Smooth muscle cell of the umbilical artery (primary cell): Measurements from ENCODE around the gene ZNF598. TPM values are rescaled to one million over a fixed set of nuclear protein-coding genes. Genes with fewer than 3 reads are reported as not detected.

Experiments used
- total RNA-seq: library from RNA; depleted of rRNA; stranded (reverse); fragments of >200 nt; gene quantifications from 2 replicates; pipeline ENCODE4 v1.2.3, GENCODE V29; 2014

Gene ZNF598
- total RNA-seq = 13.1 and 29.6 TPM in 2 replicates

DNA sequence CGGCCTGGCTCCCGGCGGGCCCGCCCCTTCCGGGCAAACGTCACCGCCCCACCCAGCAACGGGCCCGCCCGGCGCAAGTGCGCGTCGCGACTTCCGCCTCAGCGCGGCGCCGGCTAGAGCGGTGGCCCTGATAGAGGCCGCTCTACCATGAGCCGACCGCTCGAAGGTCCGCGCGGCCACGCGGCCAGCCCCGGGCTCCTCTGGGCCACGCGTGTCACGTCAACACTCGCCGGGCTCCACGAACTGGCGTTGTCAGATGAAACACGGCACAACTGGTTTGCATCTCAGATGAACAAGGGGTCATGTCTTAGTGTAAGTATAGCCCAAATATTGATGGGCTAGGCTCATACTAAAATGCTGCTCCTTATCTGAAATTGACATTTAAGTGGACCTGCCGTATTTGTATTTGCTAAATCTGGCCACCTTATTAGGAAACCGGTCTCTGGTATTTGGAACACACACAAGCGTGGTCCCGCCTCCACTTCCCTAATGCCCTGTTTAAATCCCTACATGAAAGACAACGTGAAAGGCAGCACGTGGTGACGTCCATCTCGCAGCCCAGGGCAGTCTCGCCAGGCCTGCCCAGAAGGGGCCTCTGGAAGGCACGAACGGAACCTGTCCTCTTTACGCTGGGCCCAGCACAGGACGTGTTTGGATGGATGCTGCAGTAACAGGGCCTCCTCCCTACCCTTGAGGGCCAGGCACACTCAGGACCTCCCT lies at the start of gene ZNF598:
Gene ZNF598, minus strand, starts transcription at position 31 of the 720 bp plus-strand sequence.

DNA sequence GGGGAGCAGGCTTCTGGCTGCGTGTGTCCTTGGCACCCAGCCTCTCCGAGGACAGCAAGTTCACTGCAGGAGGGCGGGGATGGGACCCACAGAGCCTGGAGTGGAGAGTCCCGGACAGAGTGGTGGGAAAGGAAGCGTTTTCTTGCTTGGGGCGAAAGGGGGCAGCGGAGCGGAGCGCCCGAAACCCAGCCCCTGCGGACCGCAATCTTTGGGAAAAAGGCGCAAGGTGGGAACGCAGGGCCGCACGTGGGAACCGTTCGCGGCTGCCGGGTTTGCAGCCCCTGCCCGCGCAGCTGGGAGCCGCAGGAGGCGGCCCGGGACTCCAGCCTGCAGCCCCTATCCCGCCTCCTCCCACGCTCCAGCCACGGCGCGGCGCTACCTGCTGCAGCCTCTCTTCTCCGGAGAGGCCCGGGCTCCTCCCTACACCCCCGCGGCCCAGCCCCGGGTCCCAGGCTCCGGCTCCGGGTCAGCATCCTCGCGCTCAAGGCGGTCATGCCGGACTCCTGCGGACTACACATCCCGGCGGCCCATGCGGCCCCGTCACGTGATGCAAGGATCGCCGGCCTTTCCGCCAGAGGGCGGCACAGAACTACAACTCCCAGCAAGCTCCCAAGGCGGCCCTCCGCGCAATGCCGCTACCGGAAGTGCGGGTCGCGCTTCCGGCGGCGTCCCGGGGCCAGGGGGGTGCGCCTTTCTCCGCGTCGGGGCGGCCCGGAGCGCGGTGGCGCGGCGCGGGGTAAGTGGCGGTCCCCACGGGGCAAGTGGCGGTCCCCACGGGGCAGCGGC lies 37.9 kb upstream of the ZNF598 start, which contains the start of the genes NTHL1 and TSC2:
Gene NTHL1, minus strand, starts transcription at position 505 of the 786 bp plus-strand sequence. Its CDS starts 11 bp downstream, at position 494.
Gene TSC2, plus strand, starts transcription at position 656 of the 786 bp plus-strand sequence. CDS start 631 bp downstream, outside the sequence.

DNA sequence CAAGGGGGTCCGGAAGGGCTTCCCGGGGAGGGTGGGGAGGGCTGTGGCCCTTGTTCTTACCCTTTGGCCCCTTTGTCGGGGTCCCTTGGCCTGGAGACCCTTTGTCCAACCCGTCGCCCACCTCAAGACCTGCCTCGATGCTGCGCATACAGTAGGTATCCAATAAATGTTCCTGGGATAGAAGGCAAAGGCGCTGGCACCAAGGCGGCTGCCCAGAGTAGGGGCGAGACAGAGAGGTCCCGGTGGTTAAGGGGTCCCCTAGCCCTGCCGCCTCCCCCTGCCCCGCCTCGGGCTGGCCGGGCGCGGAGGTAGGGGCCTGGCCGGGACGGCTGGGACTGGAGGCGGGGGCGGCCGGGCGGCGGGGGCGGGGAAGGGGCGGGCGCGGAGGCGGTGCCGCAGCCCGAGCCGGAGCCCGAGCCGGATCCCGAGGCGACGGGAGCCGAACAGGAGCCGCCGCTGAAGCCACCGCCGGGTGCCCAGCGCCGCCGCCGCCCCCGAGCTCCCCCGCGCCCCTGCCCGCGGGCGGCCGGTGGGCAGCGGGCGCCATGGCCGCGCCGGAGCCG lies 16.9 kb upstream of the ZNF598 start, which contains the start of gene NHERF2:
Gene NHERF2, plus strand, starts transcription at position 442 of the 563 bp plus-strand sequence. Its CDS starts 104 bp downstream, at position 546.

GRCh38 chr16:2019518-2019920 lies 9.9 kb upstream of the ZNF598 start, which contains the start of gene NPW:
Gene NPW, plus strand, starts transcription at chr16:2019785.

DNA sequence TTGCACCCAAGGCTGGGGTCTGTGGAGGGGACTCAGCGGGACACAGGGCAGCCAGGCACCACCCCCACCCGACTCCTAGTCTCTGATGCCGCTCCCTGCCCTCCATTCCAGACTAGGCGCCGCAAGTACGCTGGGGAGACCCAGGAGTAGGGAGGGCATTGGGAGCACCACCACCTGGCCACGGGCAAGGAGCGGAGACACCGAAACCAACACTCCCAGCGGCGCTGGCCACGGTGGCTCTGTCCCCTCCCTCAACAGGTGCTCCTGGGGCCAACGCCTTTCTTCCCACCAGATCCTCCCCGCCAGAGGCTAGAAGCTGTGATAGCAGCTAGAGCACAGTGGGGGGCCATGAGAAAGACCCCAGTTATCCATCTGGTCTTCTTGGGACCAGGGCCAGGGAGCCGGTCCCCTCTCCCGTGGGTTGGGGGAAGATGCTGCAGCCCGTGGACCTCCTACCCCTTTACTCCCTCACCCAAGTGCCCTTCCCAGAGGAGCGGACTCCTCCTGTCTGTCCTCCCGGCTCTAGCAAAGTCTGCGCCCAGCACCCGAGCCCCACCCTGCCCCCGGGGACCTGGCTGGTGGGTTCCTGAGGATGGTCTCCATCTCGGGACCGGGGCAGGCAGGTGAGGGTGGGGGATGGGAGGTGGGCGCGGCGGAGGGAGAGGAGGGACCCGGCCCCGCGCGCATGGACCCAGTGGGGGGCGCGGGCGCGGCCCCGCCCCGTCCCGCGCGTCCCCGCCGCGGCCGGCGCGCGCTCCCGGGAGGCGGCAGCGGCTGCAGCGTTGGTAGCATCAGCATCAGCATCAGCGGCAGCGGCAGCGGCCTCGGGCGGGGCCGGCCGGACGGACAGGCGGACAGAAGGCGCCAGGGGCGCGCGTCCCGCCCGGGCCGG lies 20.2 kb downstream of the ZNF598 start, which contains the start of gene SYNGR3:
Gene SYNGR3, plus strand, starts transcription at position 762 of the 892 bp plus-strand sequence. CDS start 133 bp downstream, outside the sequence.

DNA sequence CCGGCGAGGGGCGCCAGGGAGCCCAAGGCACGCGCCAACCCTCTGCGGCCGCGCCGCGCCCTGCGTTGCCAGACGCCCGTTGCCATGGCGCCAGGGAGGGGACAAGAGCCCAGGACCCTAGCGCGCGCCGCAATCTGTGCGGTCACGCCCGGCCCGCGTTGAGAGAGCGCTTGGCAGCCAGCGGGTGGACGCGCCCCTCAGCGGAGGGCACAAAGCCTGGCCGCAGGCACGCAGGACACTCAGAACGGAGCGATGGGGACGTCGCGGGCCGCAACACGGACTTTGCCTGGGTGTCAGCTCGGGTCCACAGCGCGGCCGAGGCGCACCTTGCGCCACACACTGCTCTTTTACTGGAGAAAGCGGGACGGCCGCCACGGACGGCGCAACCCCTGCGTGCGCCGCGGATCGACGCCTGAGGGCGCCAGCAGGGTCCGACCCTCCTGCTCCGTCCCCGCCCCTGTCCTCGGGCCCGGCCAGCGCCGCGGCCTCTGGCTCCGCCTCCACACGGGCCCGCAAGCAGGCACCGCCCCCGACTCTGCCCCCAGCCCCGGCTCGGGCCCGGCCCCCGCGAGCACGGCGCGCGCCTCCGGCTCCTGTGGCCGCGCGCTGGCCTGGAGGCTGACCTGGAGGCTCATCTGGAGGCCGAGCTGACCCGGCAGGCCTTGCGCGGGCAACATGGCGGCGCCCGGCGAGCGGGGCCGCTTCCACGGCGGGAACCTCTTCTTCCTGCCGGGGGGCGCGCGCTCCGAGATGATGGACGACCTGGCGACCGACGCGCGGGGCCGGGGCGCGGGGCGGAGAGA lies 25.9 kb downstream of the ZNF598 start, which contains the start of gene GFER:
Gene GFER, plus strand, starts transcription at position 650 of the 803 bp plus-strand sequence. Its CDS starts 26 bp downstream, at position 676.

GRCh38 chr16:1981398-1981836 lies 28.2 kb downstream of the ZNF598 start, which contains the start of gene NOXO1:
Gene NOXO1, minus strand, starts transcription at chr16:1981469. Its CDS starts 290 bp downstream, at chr16:1981179.

DNA sequence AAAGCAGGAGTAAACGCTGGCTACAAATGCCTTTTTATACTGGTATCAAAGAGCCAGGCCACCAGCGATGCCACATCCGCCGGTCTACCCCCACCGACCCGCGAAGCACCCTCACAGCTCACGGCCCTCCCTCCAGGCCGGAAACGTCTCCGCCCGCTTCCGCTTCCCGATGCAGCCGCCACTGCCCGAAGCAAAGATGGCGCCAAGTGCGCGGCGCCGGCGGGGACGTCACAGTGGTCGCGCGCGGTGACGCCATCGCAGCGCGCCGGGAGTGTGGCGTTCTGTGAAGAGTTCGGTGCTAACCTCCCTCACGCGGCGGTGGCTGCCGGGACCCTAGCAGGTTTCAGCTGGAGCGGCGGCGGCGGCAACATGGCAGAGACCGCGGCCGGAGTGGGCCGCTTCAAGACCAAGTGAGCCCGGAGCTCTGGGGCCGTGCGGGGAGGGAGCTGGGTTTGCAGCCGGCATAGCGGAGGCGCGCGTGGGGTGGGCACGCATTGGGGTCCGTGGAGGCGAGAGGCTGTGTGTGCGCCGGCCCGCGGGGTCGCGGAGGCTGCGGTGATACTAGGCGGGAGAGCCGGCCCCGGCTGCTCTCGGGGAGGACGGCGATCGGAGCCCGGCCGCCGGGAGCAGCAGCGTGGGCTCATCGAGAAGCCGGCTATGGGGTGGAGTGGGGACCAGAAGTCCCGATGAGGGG lies 37.7 kb downstream of the ZNF598 start, which contains the start of gene TBL3:
Gene TBL3, plus strand, starts transcription at position 258 of the 694 bp plus-strand sequence. Its CDS starts 112 bp downstream, at position 370.

DNA sequence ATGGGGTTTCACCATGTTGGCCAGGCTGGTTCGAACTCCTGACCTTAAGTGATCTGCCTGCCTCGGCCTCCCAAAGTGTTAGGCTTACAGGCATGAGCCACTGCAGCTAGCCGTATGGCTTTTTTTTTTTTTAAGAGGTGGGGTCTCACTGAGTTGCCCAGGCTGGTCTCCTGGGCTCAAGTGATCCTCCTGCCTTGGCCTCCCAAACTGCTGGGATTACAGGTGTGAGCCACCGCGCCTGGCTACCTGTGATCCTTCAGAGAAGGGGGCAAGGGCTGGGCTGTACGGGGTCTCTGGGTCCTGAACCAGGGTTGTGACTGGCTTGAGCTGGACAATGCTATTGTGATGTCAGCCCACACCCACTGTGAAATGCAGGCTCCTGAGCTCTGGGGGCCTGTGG lies 43.2 kb downstream of the ZNF598 start, which contains the start of gene RNF151:
Gene RNF151, plus strand, starts transcription at position 397 of the 400 bp plus-strand sequence. CDS start 26 bp downstream, outside the sequence.

GRCh38 chr16:1964506-1965395 lies 44.9 kb downstream of the ZNF598 start, which contains the start of gene RPS2:
Gene RPS2, minus strand, starts transcription at chr16:1964826. Its CDS starts 201 bp downstream, at chr16:1964625.

DNA sequence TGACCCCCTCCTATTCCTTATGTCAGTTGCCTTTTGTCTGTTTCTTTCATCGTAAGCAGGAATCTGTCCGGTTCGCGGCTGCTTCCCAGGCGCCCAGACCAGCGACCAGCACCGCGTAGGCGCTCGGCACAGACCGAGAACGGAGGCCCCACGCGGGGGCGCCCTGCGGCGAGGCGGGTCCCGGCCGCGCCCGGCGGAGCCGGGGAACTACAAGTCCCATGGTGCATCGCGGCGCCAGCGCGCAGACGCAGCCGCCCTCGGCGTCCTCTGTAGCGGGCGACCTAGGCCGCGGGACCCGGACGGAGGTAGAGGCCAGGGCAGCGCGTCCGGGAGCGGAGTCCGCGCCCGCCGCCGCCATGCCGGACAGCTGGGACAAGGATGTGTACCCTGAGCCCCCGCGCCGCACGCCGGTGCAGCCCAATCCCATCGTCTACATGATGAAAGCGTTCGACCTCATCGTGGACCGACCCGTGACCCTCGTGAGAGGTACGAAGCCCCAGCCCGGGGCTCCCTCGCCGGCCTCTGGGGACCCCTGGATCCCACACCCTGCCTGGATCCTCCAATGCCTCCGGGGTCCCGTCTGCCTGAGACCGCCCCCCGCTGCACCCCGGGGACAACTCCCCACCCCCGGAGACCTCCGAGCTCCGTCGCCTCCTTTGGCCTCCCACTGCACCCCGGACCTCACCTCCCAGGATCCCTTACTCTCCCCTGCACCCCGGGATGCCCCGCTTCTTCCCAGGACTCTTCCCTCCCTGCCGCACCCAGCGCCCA lies 50.2 kb downstream of the ZNF598 start, which contains the start of gene NDUFB10:
Gene NDUFB10, plus strand, starts transcription at position 270 of the 771 bp plus-strand sequence. Its CDS starts 87 bp downstream, at position 357.

Other genes starting within 250 kb of the ZNF598 start
- 54.8 and 102 TPM in 2 replicates for gene NME3, start 238.3 kb downstream of the ZNF598 start, total RNA-seq
- gene EME2, start 237.0 kb downstream of the ZNF598 start, total RNA-seq = 17.2 and 20.9 TPM in 2 replicates
- 57.5 and 73.0 TPM in 2 replicates for gene MRPS34, start 236.7 kb downstream of the ZNF598 start, total RNA-seq
- gene SPSB3, start 227.2 kb downstream of the ZNF598 start, total RNA-seq = 24.1 and 30.9 TPM in 2 replicates
- 52.0 and 60.9 TPM in 2 replicates for gene NUBP2, start 226.9 kb downstream of the ZNF598 start, total RNA-seq
- not detected in 2 replicates for gene IGFALS, start 216.1 kb downstream of the ZNF598 start, total RNA-seq
- gene HAGH, start 183.0 kb downstream of the ZNF598 start, total RNA-seq = 54.9 and 57.3 TPM in 2 replicates
- gene FAHD1, start 182.6 kb downstream of the ZNF598 start, total RNA-seq = 57.6 and 61.4 TPM in 2 replicates
- gene MEIOB, start 137.7 kb downstream of the ZNF598 start, total RNA-seq = not detected in 2 replicates
- not detected in 2 replicates for gene HS3ST6, start 91.4 kb downstream of the ZNF598 start, total RNA-seq
- 4.1 and 6.2 TPM in 2 replicates for gene MSRB1, start 66.6 kb downstream of the ZNF598 start, total RNA-seq
- not detected in 2 replicates for gene RPL3L, start 55.1 kb downstream of the ZNF598 start, total RNA-seq
- 91.1 and 110 TPM in 2 replicates for gene NDUFB10, start 50.3 kb downstream of the ZNF598 start, total RNA-seq
- 1,386 and 1,428 TPM in 2 replicates for gene RPS2, start 45.0 kb downstream of the ZNF598 start, total RNA-seq
- gene RNF151, start 43.0 kb downstream of the ZNF598 start, total RNA-seq = not detected in 2 replicates
- 26.4 and 59.3 TPM in 2 replicates for gene TBL3, start 37.8 kb downstream of the ZNF598 start, total RNA-seq
- under 0.01 and 0.28 TPM in 2 replicates for gene NOXO1, start 28.4 kb downstream of the ZNF598 start, total RNA-seq
- 11.1 and 14.3 TPM in 2 replicates for gene GFER, start 25.6 kb downstream of the ZNF598 start, total RNA-seq
- gene SYNGR3, start 19.9 kb downstream of the ZNF598 start, total RNA-seq = 3.6 and 7.3 TPM in 2 replicates
- gene NPW, start 10.0 kb upstream of the ZNF598 start, total RNA-seq = 0.30 and 0.65 TPM in 2 replicates
- 19.0 and 24.5 TPM in 2 replicates for gene NHERF2, start 17.1 kb upstream of the ZNF598 start, total RNA-seq
- gene NTHL1, start 38.0 kb upstream of the ZNF598 start, total RNA-seq = 15.3 and 25.2 TPM in 2 replicates
- 60.9 and 71.0 TPM in 2 replicates for gene TSC2, start 38.2 kb upstream of the ZNF598 start, total RNA-seq
- 188 and 249 TPM in 2 replicates for gene PKD1, start 126.1 kb upstream of the ZNF598 start, total RNA-seq
- gene RAB26, start 138.8 kb upstream of the ZNF598 start, total RNA-seq = 2.3 and 3.0 TPM in 2 replicates
- gene TRAF7, start 146.0 kb upstream of the ZNF598 start, total RNA-seq = 51.4 and 89.8 TPM in 2 replicates
- gene CASKIN1, start 186.8 kb upstream of the ZNF598 start, total RNA-seq = 0.30 and 0.92 TPM in 2 replicates
- 19.6 and 25.8 TPM in 2 replicates for gene MLST8, start 195.6 kb upstream of the ZNF598 start, total RNA-seq
- gene BRICD5, start 201.0 kb upstream of the ZNF598 start, total RNA-seq = 2.1 and 9.6 TPM in 2 replicates
- 12.8 and 16.4 TPM in 2 replicates for gene PGP, start 205.0 kb upstream of the ZNF598 start, total RNA-seq
- 26.1 and 29.5 TPM in 2 replicates for gene E4F1, start 213.8 kb upstream of the ZNF598 start, total RNA-seq
- 1.2 and 1.3 TPM in 2 replicates for gene DNASE1L2, start 226.6 kb upstream of the ZNF598 start, total RNA-seq
- 22.4 and 38.0 TPM in 2 replicates for gene ECI1, start 241.8 kb upstream of the ZNF598 start, total RNA-seq